Epithelial cell of prostate (primary cell): ENCODE results near the gene CRB3.
"Not testable (repeated sequence)": the region's sequence is repeated elsewhere in the genome, so short reads cannot be mapped to it uniquely, and the experiment has no call there.

Experiments
- DNase-seq: peaks from one replicate; pipeline ENCODE4 v3.0.0-alpha.2; 2011; ENCODE audit warnings: low read depth, low spot score
- H3K27ac ChIP-seq: fragments of 450-650 bp; 2 replicates; pipeline ENCODE4 v1.5.1; 2017; ENCODE audit warnings: mild to moderate bottlenecking

CRB3 gene

GRCh38 chr19:6464070-6464873, at the start of gene CRB3:
Gene CRB3 (plus strand): TSS chr19:6464271. CDS start chr19:6464702, 431 bp downstream.
- peak within 1 kb of the TSS; percentile 81 for H3K27ac ChIP-seq
- peak; percentile 41 for DNase-seq

- DNase-seq = no peak
- H3K27ac ChIP-seq = no peak overlapping the region
Observed at GRCh38 chr19:6414793-6415590, 49.1 kb upstream of the CRB3 start.

GRCh38 chr19:6415591-6416190, 48.4 kb upstream of the CRB3 start:
- H3K27ac ChIP-seq = no peak overlapping the region
- DNase-seq = no peak

- DNase-seq = no peak
- no peak overlapping the region for H3K27ac ChIP-seq
Observed at GRCh38 chr19:6416658-6417405, 47.2 kb upstream of the CRB3 start.

GRCh38 chr19:6417713-6418561, 46.1 kb upstream of the CRB3 start:
- no peak for DNase-seq
- H3K27ac ChIP-seq = no peak overlapping the region

GRCh38 chr19:6418562-6418932, 45.5 kb upstream of the CRB3 start:
- DNase-seq = no peak
- H3K27ac ChIP-seq = no peak overlapping the region

GRCh38 chr19:6421075-6422014, 42.7 kb upstream of the CRB3 start:
- no peak overlapping the region for H3K27ac ChIP-seq
- DNase-seq = no peak

- peak; percentile 3 for DNase-seq
Observed at GRCh38 chr19:6423499-6424194, 40.4 kb upstream of the CRB3 start.

GRCh38 chr19:6424195-6424938, 39.7 kb upstream of the CRB3 start, which contains the start of gene KHSRP:
Gene KHSRP (minus strand): TSS chr19:6424811. CDS start chr19:6424701, 110 bp downstream.
- H3K27ac ChIP-seq = peak within 1 kb of the TSS; percentile 59
- no peak for DNase-seq

More at GRCh38 chr19:6423499-6424194, 40.4 kb upstream of the CRB3 start:
- peak overlapping the region; percentile 39 for H3K27ac ChIP-seq

- peak; percentile 100 for DNase-seq
- peak overlapping the region; percentile 59 for H3K27ac ChIP-seq
Observed at GRCh38 chr19:6424939-6425731, 38.9 kb upstream of the CRB3 start.

GRCh38 chr19:6425732-6426620, 38.1 kb upstream of the CRB3 start:
- peak overlapping the region; percentile 59 for H3K27ac ChIP-seq
- DNase-seq = no peak

GRCh38 chr19:6427131-6427530, 36.9 kb upstream of the CRB3 start:
- DNase-seq = no peak
- H3K27ac ChIP-seq = no peak overlapping the region

- DNase-seq, H3K27ac ChIP-seq: not testable (repeated sequence)
Observed at GRCh38 chr19:6428692-6429418, 35.2 kb upstream of the CRB3 start.

GRCh38 chr19:6429419-6430221, 34.5 kb upstream of the CRB3 start:
- DNase-seq = no peak
- no peak overlapping the region for H3K27ac ChIP-seq
